SK-N-SH (cell line): ENCODE results near the gene DLAT. TPM values are rescaled to one million over a fixed set of nuclear protein-coding genes. Genes with fewer than 3 reads are reported as not detected.

ENCODE experiments used
- CTCF ChIA-PET: fragments of 300-600, 350-600 bp; formaldehyde crosslinking; extraction: SDS; loops from one replicate; lab custom pipeline; 2021; lab: Yijun Ruan, JAX
- POLR2A ChIA-PET: fragments of 350-600 bp; sonication (Branson Sonifier 250); formaldehyde crosslinking; extraction: SDS; loops from one replicate; lab custom pipeline; 2020; ENCODE audit warnings: antibody characterized with exemption, inconsistent platforms; lab: Yijun Ruan, JAX
- DNase-seq: peaks from one replicate; pipeline ENCODE4 v3.0.0; 2012
- H2AFZ ChIP-seq: fragments of 200-600 bp; sonication (generic); 2 replicates; pipeline ENCODE4 v1.8.1; 2016; ENCODE audit warnings: antibody characterized with exemption, mild to moderate bottlenecking, low read depth
- H3F3A ChIP-seq: fragments of 200-600 bp; sonication (generic); replicated peaks from 2 replicates; pipeline ENCODE3; 2016; ENCODE audit warnings: antibody characterized with exemption, mild to moderate bottlenecking; ENCODE audit not compliant: insufficient read depth
- H3K27ac ChIP-seq, 2 experiments: fragments of 200-500 bp in 1 of 2; fragments of 200-600 bp in 1 of 2; sonication (Bioruptor generic) in 1 of 2; sonication (generic), shearing (Covaris generic) in 1 of 2; 2 replicates each; pipeline versions ENCODE4 v1.5.1 to v1.6.1; 2014 to 2016; ENCODE audit warnings: low read depth in 2 of 2, inconsistent platforms in 1 of 2, low read length in 1 of 2, mild to moderate bottlenecking in 1 of 2, mixed read lengths in 1 of 2
- H3K27me3 ChIP-seq: fragments of 200-600 bp; sonication (generic), shearing (Covaris generic); 2 replicates; pipeline ENCODE4 v1.6.1; 2016; ENCODE audit warnings: mixed run types; ENCODE audit not compliant: insufficient read depth
- H3K36me3 ChIP-seq, 2 experiments: fragments of 200-500 bp in 1 of 2; fragments of 200-600 bp in 1 of 2; sonication (Bioruptor generic) in 1 of 2; sonication (generic) in 1 of 2; replicated peaks in 1 of 2; 2 replicates each; pipeline versions ENCODE3 to v1.5.1; 2014 to 2016; ENCODE audit warnings: low read length in 1 of 2, mild to moderate bottlenecking in 1 of 2; ENCODE audit not compliant: insufficient read depth in 2 of 2, control insufficient read depth in 1 of 2
- H3K4me1 ChIP-seq, 2 experiments: fragments of 200-500 bp in 1 of 2; fragments of 200-600 bp in 1 of 2; sonication (Bioruptor generic) in 1 of 2; sonication (generic), shearing (Covaris generic) in 1 of 2; 2 replicates each; pipeline versions ENCODE4 v1.5.1 to v1.6.1; 2014 to 2016; ENCODE audit warnings: low read depth in 1 of 2, low read length in 1 of 2, mixed run types in 1 of 2; ENCODE audit not compliant: insufficient read depth in 2 of 2, control insufficient read depth in 1 of 2
- H3K4me2 ChIP-seq: fragments of 200-600 bp; sonication (generic), shearing (Covaris generic); 2 replicates; pipeline ENCODE4 v1.6.1; 2017; ENCODE audit warnings: mixed run types
- H3K4me3 ChIP-seq, 2 experiments: fragments of 200-500 bp in 1 of 2; fragments of 200-600 bp in 1 of 2; sonication (Bioruptor generic) in 1 of 2; sonication (generic), shearing (Covaris generic) in 1 of 2; 2 replicates each; pipeline versions ENCODE4 v1.5.1 to v1.8.1; 2014 to 2016; ENCODE audit warnings: low read depth in 2 of 2, inconsistent platforms in 1 of 2, low read length in 1 of 2, mild to moderate bottlenecking in 1 of 2, mixed read lengths in 1 of 2, moderate library complexity in 1 of 2
- H3K79me2 ChIP-seq: fragments of 200-600 bp; sonication (generic); 2 replicates; pipeline ENCODE4 v1.8.1; 2017; ENCODE audit warnings: mild to moderate bottlenecking; ENCODE audit not compliant: insufficient read depth
- H3K9ac ChIP-seq: fragments of 200-600 bp; sonication (generic); 2 replicates; pipeline ENCODE4 v1.6.1; 2017; ENCODE audit warnings: mixed run types
- H3K9me2 ChIP-seq: fragments of 200-600 bp; sonication (generic); 2 replicates; pipeline ENCODE4 v1.6.1; 2017; ENCODE audit warnings: mixed run types
- H3K9me3 ChIP-seq: fragments of 200-600 bp; sonication (generic); 2 replicates; pipeline ENCODE4 v1.6.1; 2017; ENCODE audit warnings: mixed run types, mild to moderate bottlenecking, moderate library complexity
- H4K20me1 ChIP-seq: fragments of 200-600 bp; sonication (generic); 2 replicates; pipeline ENCODE4 v1.6.1; 2017; ENCODE audit warnings: mild to moderate bottlenecking, mixed run types; ENCODE audit not compliant: insufficient read depth
- ELF1 ChIP-seq: IDR thresholded peaks from 2 replicates; pipeline ENCODE4 v1.4.0; 2012
- FOSL2 ChIP-seq: IDR thresholded peaks from 2 replicates; pipeline ENCODE4 v1.4.0; 2012; ENCODE audit warnings: low read depth, mild to moderate bottlenecking, moderate library complexity, borderline replicate concordance
- FOXJ3 ChIP-seq: sonication (generic); formaldehyde crosslinking; IDR thresholded peaks from 2 replicates; pipeline ENCODE4 v1.5.1; 2020; ENCODE audit warnings: mild to moderate bottlenecking, missing genetic modification reagents
- FOXM1 ChIP-seq: IDR thresholded peaks from 2 replicates; pipeline ENCODE4 v1.4.0; 2012; ENCODE audit warnings: low read depth, mild to moderate bottlenecking
- GATA2 ChIP-seq: sonication (generic); formaldehyde crosslinking; IDR thresholded peaks from 2 replicates; pipeline ENCODE4 v1.5.0; 2020; ENCODE audit warnings: mild to moderate bottlenecking, missing genetic modification reagents
- MEF2A ChIP-seq: IDR thresholded peaks from 2 replicates; pipeline ENCODE4 v1.4.0; 2012; ENCODE audit warnings: low read depth, borderline replicate concordance
- NRF1 ChIP-seq: IDR thresholded peaks from 2 replicates; pipeline ENCODE4 v1.6.1; 2012; ENCODE audit warnings: low read depth, mild to moderate bottlenecking, low read length
- POLR2AphosphoS5 ChIP-seq: IDR thresholded peaks from 2 replicates; pipeline ENCODE4 v1.6.1; 2012; ENCODE audit warnings: low read depth, low read length
- RAD21 ChIP-seq: IDR thresholded peaks from 2 replicates; pipeline ENCODE4 v1.6.1; 2012; ENCODE audit warnings: mild to moderate bottlenecking, low read length
- RFX5 ChIP-seq: IDR thresholded peaks from 2 replicates; pipeline ENCODE4 v1.6.1; 2012; ENCODE audit warnings: mild to moderate bottlenecking, improper control_type of control experiment, low read length
- SMC3 ChIP-seq: IDR thresholded peaks from 2 replicates; pipeline ENCODE4 v1.6.1; 2012; ENCODE audit warnings: low read depth, low read length, improper control_type of control experiment
- TAF1 ChIP-seq: IDR thresholded peaks from 2 replicates; pipeline ENCODE4 v1.6.1; 2012; ENCODE audit warnings: low read depth, mild to moderate bottlenecking, low read length, moderate library complexity, borderline replicate concordance
- TCF12 ChIP-seq: IDR thresholded peaks from 2 replicates; pipeline ENCODE4 v1.4.0; 2012
- YY1 ChIP-seq: IDR thresholded peaks from 2 replicates; pipeline ENCODE4 v1.4.0; 2012; ENCODE audit warnings: low read depth, mild to moderate bottlenecking
- WGBS: methylation state at CpG from one replicate; pipeline ENCODE4 v1.1.6; 2017; ENCODE audit warnings: low lambda C conversion rate; 5-methylcytosine and 5-hydroxymethylcytosine counted together
- polyA plus RNA-seq, 3 experiments: library from polyadenylated mRNA; depleted of rRNA; stranded (reverse); fragments of >200 nt; gene quantifications; 2 replicates each; pipeline ENCODE4 v1.2.3, GENCODE V29; 2012
- TF ChIP-seq, protein P1 (sequence below): fragments of 150-350 bp; IDR thresholded peaks from 2 replicates; pipeline ENCODE4 v1.6.1; 2016; ENCODE audit warnings: mild to moderate bottlenecking, low read depth, low read length
- TF ChIP-seq, protein P2 (sequence below): IDR thresholded peaks from 2 replicates; pipeline ENCODE4 v1.4.0; 2012; ENCODE audit warnings: low read depth, borderline replicate concordance

Gene DLAT
- polyA plus RNA-seq, 1 of the 3 experiments (the other 2 are of a cell fraction): 14.4 TPM

DNA sequence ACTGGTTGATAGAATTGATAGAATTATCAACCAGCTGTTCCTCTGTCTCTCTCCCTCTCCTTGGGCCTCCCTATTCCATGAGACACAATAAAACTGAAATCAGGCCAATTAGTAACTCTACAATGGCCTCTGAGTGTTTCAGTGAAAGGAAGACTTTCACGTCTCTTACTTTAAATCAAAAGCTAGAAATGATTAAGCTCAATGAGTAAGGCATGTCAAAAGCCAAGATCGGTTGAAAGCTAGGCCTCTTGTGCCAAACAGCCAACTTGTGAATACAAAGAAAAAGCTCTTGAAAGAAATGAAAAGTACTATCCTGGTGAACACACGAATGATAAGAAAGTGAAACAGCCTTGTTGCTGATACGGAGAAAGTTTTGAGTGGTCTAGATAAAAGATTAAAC is 32.0 kb downstream of the DLAT start:
- Histone ChIP-seq H4K20me1 (no peaks in the 10 kb centered on the region), H3K9me2 (no peaks in the 10 kb centered on the region), H3K27me3 (no peaks in the 10 kb centered on the region), H3K4me3 (no peak overlapping the region), H3K4me2 (no peak overlapping the region), H3K4me1 (no peaks in the 10 kb centered on the region), H2AFZ (no peak overlapping the region), H3K9me3 (no peaks in the 10 kb centered on the region), H3K9ac (no peak overlapping the region), H3K27ac (no peak overlapping the region), H3F3A (peaks cover 6% of the 10 kb centered on the region), H3K36me3 (peaks cover 57 to 67% of the 10 kb centered on the region in 2 experiments), H3K79me2 (no peaks in the 10 kb centered on the region)
- TF ChIP-seq YY1 (no peak), FOXJ3 (no peak), TCF12 (no peak), GATA2 (CRISPR knock-in tag) (no peak), TAF1 (no peak)
- 93% methylated on average over 4 of the region's 4 CpGs for WGBS
- POLR2A ChIA-PET: no interaction called here
- CTCF ChIA-PET: interaction anchor here (0.8 kb wide), 1 partner anchor 17 kb away, joined by 3 read pairs; the partner anchor contains the start of genes NKAPD1 and PIH1D2
- no peak for DNase-seq

DNA sequence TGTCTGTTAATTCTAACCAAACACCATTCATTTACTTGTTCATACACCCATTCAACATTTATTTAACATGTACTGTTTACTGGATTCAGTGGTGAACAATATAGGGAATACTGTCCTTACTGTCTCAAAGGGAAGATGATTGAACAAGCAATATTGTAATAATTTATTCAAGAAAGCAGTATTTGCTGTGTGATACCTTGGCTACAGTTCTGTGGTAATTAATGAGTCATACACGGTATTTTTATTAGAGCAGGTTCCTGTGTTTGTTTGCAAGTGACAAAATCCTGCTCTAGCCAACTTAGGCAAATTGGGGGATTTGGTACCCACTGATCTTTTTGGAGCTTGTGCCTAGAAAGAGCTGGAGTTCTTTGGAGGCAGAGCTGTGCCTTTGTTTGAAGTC is 32.9 kb downstream of the DLAT start:
- Histone ChIP-seq H4K20me1 (no peaks in the 10 kb centered on the region), H3K4me1 (no peaks in the 10 kb centered on the region), H3K9me2 (no peaks in the 10 kb centered on the region), H3K4me2 (no peak overlapping the region), H3F3A (peaks cover 7% of the 10 kb centered on the region)
- TF ChIP-seq RFX5: no peak
- TF ChIP-seq FOSL2: no peak
- no peak for TF ChIP-seq POLR2AphosphoS5
- TF ChIP-seq RAD21: no peak
- no peak for TF ChIP-seq FOXJ3
- no peak for TF ChIP-seq NRF1
- no peak for TF ChIP-seq MEF2A
- no peak for TF ChIP-seq SMC3
- no peak for TF ChIP-seq ELF1
- TF ChIP-seq FOXM1: no peak
- TF ChIP-seq, all 33 proteins: peak for 0
- ChIA-PET POLR2A (no interaction called here), CTCF (no interaction called here)
- no peaks in the 10 kb centered on the region for H3K27me3 ChIP-seq
- no peak overlapping the region for H3K4me3 ChIP-seq
- no peak overlapping the region for H3K27ac ChIP-seq
- peaks cover 61 to 70% of the 10 kb centered on the region in 2 experiments for H3K36me3 ChIP-seq
- no peaks in the 10 kb centered on the region for H3K79me2 ChIP-seq
- no peaks in the 10 kb centered on the region for H3K9me3 ChIP-seq
- no peak overlapping the region for H2AFZ ChIP-seq
- no peak for DNase-seq
- 65% methylated on average over 1 of the region's 1 CpG for WGBS
- H3K9ac ChIP-seq: no peak overlapping the region

DNA sequence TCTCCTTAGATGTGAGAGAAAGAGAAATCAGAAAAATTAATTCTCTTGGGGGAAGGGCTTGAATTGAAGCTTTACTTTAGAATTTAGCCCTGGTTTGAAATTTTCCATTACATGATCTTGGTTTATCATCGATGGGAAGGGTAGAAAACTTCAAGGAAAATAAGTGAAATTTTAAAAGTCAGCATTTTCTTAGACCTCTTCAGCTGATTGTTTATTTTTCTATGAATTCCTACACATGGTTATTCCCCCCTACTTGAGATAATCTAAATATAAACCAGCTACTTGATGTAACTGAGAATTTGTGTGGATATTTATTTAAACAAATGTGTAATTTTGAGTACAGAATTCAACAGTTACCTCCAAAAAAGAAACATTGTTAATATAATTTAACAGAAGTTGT is 37.7 kb downstream of the DLAT start:
- TF ChIP-seq, protein P1, sequence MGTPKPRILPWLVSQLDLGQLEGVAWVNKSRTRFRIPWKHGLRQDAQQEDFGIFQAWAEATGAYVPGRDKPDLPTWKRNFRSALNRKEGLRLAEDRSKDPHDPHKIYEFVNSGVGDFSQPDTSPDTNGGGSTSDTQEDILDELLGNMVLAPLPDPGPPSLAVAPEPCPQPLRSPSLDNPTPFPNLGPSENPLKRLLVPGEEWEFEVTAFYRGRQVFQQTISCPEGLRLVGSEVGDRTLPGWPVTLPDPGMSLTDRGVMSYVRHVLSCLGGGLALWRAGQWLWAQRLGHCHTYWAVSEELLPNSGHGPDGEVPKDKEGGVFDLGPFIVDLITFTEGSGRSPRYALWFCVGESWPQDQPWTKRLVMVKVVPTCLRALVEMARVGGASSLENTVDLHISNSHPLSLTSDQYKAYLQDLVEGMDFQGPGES: no peak
- TF ChIP-seq, protein P2, sequence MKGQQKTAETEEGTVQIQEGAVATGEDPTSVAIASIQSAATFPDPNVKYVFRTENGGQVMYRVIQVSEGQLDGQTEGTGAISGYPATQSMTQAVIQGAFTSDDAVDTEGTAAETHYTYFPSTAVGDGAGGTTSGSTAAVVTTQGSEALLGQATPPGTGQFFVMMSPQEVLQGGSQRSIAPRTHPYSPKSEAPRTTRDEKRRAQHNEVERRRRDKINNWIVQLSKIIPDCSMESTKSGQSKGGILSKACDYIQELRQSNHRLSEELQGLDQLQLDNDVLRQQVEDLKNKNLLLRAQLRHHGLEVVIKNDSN: no peak
- Histone ChIP-seq H4K20me1 (no peaks in the 10 kb centered on the region), H3K9ac (no peak overlapping the region), H3K9me3 (no peaks in the 10 kb centered on the region), H3K9me2 (no peaks in the 10 kb centered on the region), H3K27ac (no peak overlapping the region), H3K4me1 (no peaks in the 10 kb centered on the region), H3K27me3 (no peaks in the 10 kb centered on the region), H3F3A (peaks cover 11% of the 10 kb centered on the region), H3K79me2 (no peaks in the 10 kb centered on the region), H2AFZ (no peak overlapping the region), H3K4me2 (no peak overlapping the region), H3K36me3 (peaks cover 39 to 50% of the 10 kb centered on the region in 2 experiments), H3K4me3 (no peak overlapping the region)
- ChIA-PET CTCF (interaction anchor here (0.6 kb wide), 1 partner anchor 51 kb away, joined by 3 read pairs; no protein-coding TSS in a partner anchor), POLR2A (no interaction called here)
- 60% methylated on average over 1 of the region's 1 CpG for WGBS
- DNase-seq: no peak
